ENCODE measurements around the gene CAMTA1.

DNA sequence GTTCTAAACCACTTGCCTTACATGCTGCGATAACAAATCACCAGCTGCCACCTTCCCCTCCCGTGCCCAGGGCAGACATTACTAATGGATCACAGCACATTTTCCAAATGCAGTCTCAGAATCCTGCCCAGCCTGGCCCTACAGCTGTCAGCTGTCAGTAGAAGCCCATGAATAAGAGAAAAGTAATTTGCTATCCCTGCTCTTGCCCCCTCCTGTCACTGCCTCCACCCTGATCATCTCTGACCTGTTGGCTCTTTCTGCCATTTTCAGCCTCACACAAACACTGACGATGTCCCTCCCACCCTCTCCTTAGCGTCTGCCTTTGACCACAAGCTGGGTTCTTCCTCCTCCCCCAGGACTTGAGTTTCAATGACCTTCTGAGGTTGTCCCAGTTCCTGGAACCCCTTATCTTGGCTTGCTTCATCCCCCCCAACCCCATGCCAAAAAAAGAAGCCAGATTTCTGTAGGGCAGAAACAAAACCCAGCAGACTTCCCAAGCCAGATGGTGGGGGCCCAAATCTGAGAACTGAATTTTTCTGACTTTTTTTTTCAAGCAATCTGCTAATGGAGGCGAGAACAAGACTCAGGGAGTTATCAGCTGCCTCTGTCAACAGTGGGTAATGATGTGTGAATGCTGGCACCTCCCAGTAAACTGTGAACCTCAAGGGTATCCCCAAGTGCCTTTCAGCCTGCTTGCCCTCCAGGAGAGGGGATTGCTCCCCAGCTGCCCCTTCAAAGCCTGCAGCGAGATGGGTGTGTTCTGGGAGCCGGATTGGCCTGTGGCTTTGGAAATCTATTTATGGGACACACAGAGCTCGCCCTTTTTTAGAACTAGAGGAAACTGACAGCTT is 769.4 kb downstream of the CAMTA1 start:
- TF ChIP-seq POLR2AphosphoS5 (IDR thresholded peaks at IDR 0.05) (no peak), POLR2A (IDR thresholded peaks at IDR 0.05) (no peak), EP300 (IDR thresholded peaks at IDR 0.05) (no peak)
- TF ChIP-seq, protein P1, sequence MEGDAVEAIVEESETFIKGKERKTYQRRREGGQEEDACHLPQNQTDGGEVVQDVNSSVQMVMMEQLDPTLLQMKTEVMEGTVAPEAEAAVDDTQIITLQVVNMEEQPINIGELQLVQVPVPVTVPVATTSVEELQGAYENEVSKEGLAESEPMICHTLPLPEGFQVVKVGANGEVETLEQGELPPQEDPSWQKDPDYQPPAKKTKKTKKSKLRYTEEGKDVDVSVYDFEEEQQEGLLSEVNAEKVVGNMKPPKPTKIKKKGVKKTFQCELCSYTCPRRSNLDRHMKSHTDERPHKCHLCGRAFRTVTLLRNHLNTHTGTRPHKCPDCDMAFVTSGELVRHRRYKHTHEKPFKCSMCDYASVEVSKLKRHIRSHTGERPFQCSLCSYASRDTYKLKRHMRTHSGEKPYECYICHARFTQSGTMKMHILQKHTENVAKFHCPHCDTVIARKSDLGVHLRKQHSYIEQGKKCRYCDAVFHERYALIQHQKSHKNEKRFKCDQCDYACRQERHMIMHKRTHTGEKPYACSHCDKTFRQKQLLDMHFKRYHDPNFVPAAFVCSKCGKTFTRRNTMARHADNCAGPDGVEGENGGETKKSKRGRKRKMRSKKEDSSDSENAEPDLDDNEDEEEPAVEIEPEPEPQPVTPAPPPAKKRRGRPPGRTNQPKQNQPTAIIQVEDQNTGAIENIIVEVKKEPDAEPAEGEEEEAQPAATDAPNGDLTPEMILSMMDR (IDR thresholded peaks at IDR 0.05), result no peak

All from upper lobe of left lung (tissue), 4 donors.